Measurements from ENCODE around the gene LTA.
A peak's percentile ranks its signal among the peaks of the same experiment; 100 is the strongest.
"Not testable (repeated sequence)": the region's sequence is repeated elsewhere in the genome, so short reads cannot be mapped to it uniquely, and the experiment has no call there.

Gene LTA

GRCh38 chr6:31588871-31589650, 17.0 kb downstream of the LTA start:
- DNase-seq: no peak

GRCh38 chr6:31590691-31591090, 18.6 kb downstream of the LTA start:
- not testable (repeated sequence) for DNase-seq

- DNase-seq: no peak
Observed at GRCh38 chr6:31592396-31592771, 20.3 kb downstream of the LTA start.

- DNase-seq: no peak
Observed at GRCh38 chr6:31597006-31597405, 24.9 kb downstream of the LTA start.

- DNase-seq: no peak
Observed at GRCh38 chr6:31607317-31607716, 35.2 kb downstream of the LTA start.

- DNase-seq: no peak
Observed at GRCh38 chr6:31609519-31610406, 37.7 kb downstream of the LTA start.

- DNase-seq: no peak
Observed at GRCh38 chr6:31610968-31611367, 38.9 kb downstream of the LTA start.

GRCh38 chr6:31614075-31614619, 42.1 kb downstream of the LTA start:
- no peak for DNase-seq

- DNase-seq: no peak
Observed at GRCh38 chr6:31614684-31615578, 42.8 kb downstream of the LTA start, which contains the start of gene AIF1. AIF1 (plus strand) TSS chr6:31615234; CDS start chr6:31615330, 96 bp downstream.

GRCh38 chr6:31615748-31616147, 43.7 kb downstream of the LTA start:
- DNase-seq: no peak

- DNase-seq: no peak
Observed at GRCh38 chr6:31617010-31617409, 44.9 kb downstream of the LTA start.

- peak; percentile 98 for DNase-seq
Observed at GRCh38 chr6:31619805-31620585, 47.9 kb downstream of the LTA start.

- peak; percentile 55 for DNase-seq
Observed at GRCh38 chr6:31620586-31621319, 48.7 kb downstream of the LTA start, which contains the start of gene PRRC2A. PRRC2A (plus strand) TSS chr6:31620715; CDS start chr6:31622790, 2,075 bp downstream.

GRCh38 chr6:31621320-31621939, 49.3 kb downstream of the LTA start:
- no peak for DNase-seq

- no peak for DNase-seq
Observed at GRCh38 chr6:31621991-31622390, 49.9 kb downstream of the LTA start.

GRCh38 chr6:31622684-31623091, 50.6 kb downstream of the LTA start:
- DNase-seq: no peak

Measured in DMS 273 treated with DMSO at 0.1 percent for 48 hours (cell line).